ENCODE measurements around the gene SNX12.

SNX12 gene

GRCh38 chrX:71068044-71068918 is at the start of gene SNX12:
Gene SNX12, minus strand, starts transcription at chrX:71068334. Its CDS starts 28 bp downstream, at chrX:71068306.
- peak; percentile 73 for DNase-seq

GRCh38 chrX:71117358-71117757 is 49.2 kb upstream of the SNX12 start:
- DNase-seq: no peak

GRCh38 chrX:71111921-71112431 is 43.8 kb upstream of the SNX12 start:
- no peak for DNase-seq

GRCh38 chrX:71111141-71111843 is 43.2 kb upstream of the SNX12 start, which contains the start of gene IL2RG:
Gene IL2RG, minus strand, starts transcription at chrX:71111577. Its CDS starts 38 bp downstream, at chrX:71111539.
- peak; percentile 73 for DNase-seq

GRCh38 chrX:71109051-71109450 is 40.9 kb upstream of the SNX12 start:
- no peak for DNase-seq

GRCh38 chrX:71107762-71108360 is 39.7 kb upstream of the SNX12 start:
- no peak for DNase-seq

- DNase-seq: no peak
These were observed 39.1 kb upstream of the SNX12 start for GRCh38 chrX:71107245-71107644.

- DNase-seq: no peak
These were observed 38.3 kb upstream of the SNX12 start, which contains the start of gene CXorf65 for GRCh38 chrX:71106427-71106826. Gene CXorf65, minus strand, starts transcription at chrX:71106740. Its CDS starts 184 bp downstream, at chrX:71106556.

- DNase-seq: no peak
These were observed 37.5 kb upstream of the SNX12 start for GRCh38 chrX:71105628-71106027.

GRCh38 chrX:71103110-71103983 is 35.2 kb upstream of the SNX12 start:
- peak; percentile 36 for DNase-seq

GRCh38 chrX:71102292-71102691 is 34.2 kb upstream of the SNX12 start:
- no peak for DNase-seq

GRCh38 chrX:71100581-71101505 is 32.7 kb upstream of the SNX12 start:
- no peak for DNase-seq

GRCh38 chrX:71099736-71100135 is 31.6 kb upstream of the SNX12 start:
- DNase-seq: no peak

GRCh38 chrX:71098951-71099506 is 30.9 kb upstream of the SNX12 start:
- DNase-seq: no peak

- DNase-seq: peak; percentile 67
These were observed 30.2 kb upstream of the SNX12 start for GRCh38 chrX:71098302-71098701.

- DNase-seq: no peak
These were observed 28.6 kb upstream of the SNX12 start for GRCh38 chrX:71096760-71097032.

- no peak for DNase-seq
These were observed 28.0 kb upstream of the SNX12 start for GRCh38 chrX:71095981-71096759.

GRCh38 chrX:71095555-71095980 is 27.4 kb upstream of the SNX12 start, which contains the start of gene FOXO4:
Gene FOXO4, plus strand, starts transcription at chrX:71095851. Its CDS starts 678 bp downstream, at chrX:71096529.
- peak; percentile 72 for DNase-seq

- no peak for DNase-seq
These were observed 26.9 kb upstream of the SNX12 start for GRCh38 chrX:71095033-71095432.

- DNase-seq: no peak
These were observed 23.1 kb upstream of the SNX12 start for GRCh38 chrX:71091263-71091662.
